HG03095 (cell line): ENCODE measurements around the gene RPS8.
A peak's percentile ranks its signal among the peaks of the same experiment; 100 is the strongest.
"Not testable (repeated sequence)": the region's sequence is repeated elsewhere in the genome, so short reads cannot be mapped to it uniquely, and the experiment has no call there.

Experiments
- ATAC-seq: cut with Tn5 transposase; IDR thresholded peaks from one replicate; pipeline ENCODE4 v1.9.1; 2021; ENCODE audit warnings: moderate library complexity; ENCODE audit not compliant: unreplicated experiment

Gene RPS8

GRCh38 chr1:44780583-44781121, 5.3 kb downstream of the RPS8 start:
- no peak for ATAC-seq

- no peak for ATAC-seq
These were observed 8.4 kb downstream of the RPS8 start for GRCh38 chr1:44783697-44784093.

GRCh38 chr1:44784094-44785028, 9.0 kb downstream of the RPS8 start:
- ATAC-seq, result no peak

GRCh38 chr1:44785029-44785380, 9.7 kb downstream of the RPS8 start:
- ATAC-seq, result no peak

- no peak for ATAC-seq
These were observed 10.3 kb downstream of the RPS8 start for GRCh38 chr1:44785501-44786137.

GRCh38 chr1:44786138-44786840, 10.9 kb downstream of the RPS8 start:
- ATAC-seq, result peak; percentile 48

GRCh38 chr1:44786841-44787426, 11.6 kb downstream of the RPS8 start:
- ATAC-seq, result no peak

- no peak for ATAC-seq
These were observed 12.2 kb downstream of the RPS8 start for GRCh38 chr1:44787506-44787905.

- no peak for ATAC-seq
These were observed 12.9 kb downstream of the RPS8 start, which contains the start of gene BEST4 for GRCh38 chr1:44788120-44788860. TSS of gene BEST4 (minus strand) at chr1:44788170. CDS start at chr1:44787705, 465 bp downstream.

- no peak for ATAC-seq
These were observed 15.8 kb downstream of the RPS8 start for GRCh38 chr1:44790968-44791801.

GRCh38 chr1:44792736-44793502, 17.6 kb downstream of the RPS8 start:
- no peak for ATAC-seq

- not testable (repeated sequence) for ATAC-seq
These were observed 22.5 kb downstream of the RPS8 start for GRCh38 chr1:44797886-44798285.

- no peak for ATAC-seq
These were observed 23.4 kb downstream of the RPS8 start for GRCh38 chr1:44798481-44799365.

GRCh38 chr1:44799770-44800584, 24.6 kb downstream of the RPS8 start, which contains the start of gene PLK3:
TSS of gene PLK3 (plus strand) at chr1:44800377. CDS start at chr1:44800464, 87 bp downstream.
- peak; percentile 80 for ATAC-seq

GRCh38 chr1:44801491-44802305, 26.4 kb downstream of the RPS8 start:
- ATAC-seq, result no peak
